ENCODE results near the gene TDG.

DNA sequence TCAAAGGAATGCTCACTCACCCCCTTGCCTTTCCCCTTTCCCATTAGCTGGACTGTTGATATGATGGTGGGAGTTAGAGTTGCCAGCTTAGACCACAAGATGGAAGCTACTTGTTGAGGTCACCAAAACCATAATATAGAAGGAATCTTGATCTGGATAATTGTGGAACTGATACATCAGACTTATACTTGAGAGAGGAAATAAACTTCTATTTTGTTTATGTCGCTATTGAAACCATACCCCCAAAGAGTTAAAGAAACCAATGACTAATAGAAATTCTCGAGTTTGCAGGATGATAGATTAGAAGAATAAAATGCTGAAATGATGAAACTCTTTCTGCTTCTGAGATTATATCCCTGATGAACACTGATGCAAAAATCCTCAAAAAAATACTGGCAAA lies 37.9 kb downstream of the TDG start:
- TF ChIP-seq POLR2A (IDR thresholded peaks at IDR 0.05; ENCODE audit: low read length) (no peak), GATA1 (IDR thresholded peaks at IDR 0.05; ENCODE audit: low read depth, low read length) (no peak)

All from erythroblast (primary cell).